Cardiac septum (tissue), 1 donor: ENCODE results near the gene ASCL2. TPM values are rescaled to one million over a fixed set of nuclear protein-coding genes. Genes with fewer than 3 reads are reported as not detected.

Experiments
- DNase-seq: peaks from one replicate; pipeline ENCODE4 v3.0.0-alpha.2; 2020; ENCODE audit warnings: low spot score
- intact Hi-C: fragments of 100-400 bp; cut with DNase I; formaldehyde crosslinking; loops from one replicate; pipeline ENCODE4 v1.14.0; 2022
- total RNA-seq: library from RNA; stranded (reverse); fragmentation: NEBNext Ultra II Directional; extraction: Animal tissue kit (Norgen Biotek cat#: 25700); gene quantifications from one replicate; pipeline ENCODE4 v1.2.1, GENCODE V29; 2021
- donor health status: DM: no; HTN: no; CAD: no.

The ASCL2 gene
- total RNA-seq, 1 donor from 2014 or later, result not detected

DNA sequence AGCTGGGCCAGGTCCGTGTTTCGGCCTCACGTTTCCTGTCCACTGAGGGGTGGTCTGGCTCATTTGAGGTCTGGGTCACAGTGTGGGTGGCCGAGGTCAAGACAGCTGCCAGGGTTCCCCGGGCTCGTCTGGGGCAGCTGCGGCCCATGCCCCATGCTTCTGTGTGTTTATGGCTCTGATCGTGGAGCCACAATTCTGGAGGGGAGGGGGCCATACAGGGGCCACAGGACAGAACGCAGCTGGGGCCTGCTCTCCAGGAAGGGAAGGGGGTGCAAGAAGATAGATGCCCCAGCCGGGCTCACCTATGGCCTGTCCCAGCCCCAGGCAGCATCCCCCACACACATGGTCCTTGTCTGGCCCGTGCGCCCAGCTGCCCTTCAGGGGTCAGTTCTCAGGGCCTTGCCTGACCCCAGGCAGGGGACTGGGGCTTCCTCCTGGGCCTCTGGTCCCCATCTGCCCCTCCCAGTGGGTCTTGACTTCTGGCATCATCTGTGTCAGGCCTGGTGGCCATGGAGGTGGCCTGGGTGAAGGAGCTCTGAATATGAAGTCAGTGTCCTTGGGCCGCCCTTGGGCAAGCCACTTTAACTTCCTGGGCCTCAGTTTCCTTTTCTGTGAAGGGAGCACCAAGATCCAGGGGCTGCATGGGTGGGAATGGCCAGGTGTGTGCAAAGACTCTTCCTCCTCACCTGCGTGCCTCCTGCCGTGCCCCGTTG, 39.8 kb upstream of the ASCL2 start:
- DNase-seq, result no peak
- intact Hi-C loops, result no loop called here

GRCh38 chr11:2309251-2310072, 39.1 kb upstream of the ASCL2 start:
- DNase-seq, result no peak
- intact Hi-C loops, result loop anchor here (5.0 to 10.0 kb wide), 2 partner anchors 88 to 575 kb away; partner anchors contain the start of gene CDKN1C

- no peak for DNase-seq
- intact Hi-C loops, result loop anchor here (5.0 to 10.0 kb wide), 2 partner anchors 89 to 576 kb away; partner anchors contain the start of gene CDKN1C
Measured at GRCh38 chr11:2308713-2309112, 38.3 kb upstream of the ASCL2 start.

DNA sequence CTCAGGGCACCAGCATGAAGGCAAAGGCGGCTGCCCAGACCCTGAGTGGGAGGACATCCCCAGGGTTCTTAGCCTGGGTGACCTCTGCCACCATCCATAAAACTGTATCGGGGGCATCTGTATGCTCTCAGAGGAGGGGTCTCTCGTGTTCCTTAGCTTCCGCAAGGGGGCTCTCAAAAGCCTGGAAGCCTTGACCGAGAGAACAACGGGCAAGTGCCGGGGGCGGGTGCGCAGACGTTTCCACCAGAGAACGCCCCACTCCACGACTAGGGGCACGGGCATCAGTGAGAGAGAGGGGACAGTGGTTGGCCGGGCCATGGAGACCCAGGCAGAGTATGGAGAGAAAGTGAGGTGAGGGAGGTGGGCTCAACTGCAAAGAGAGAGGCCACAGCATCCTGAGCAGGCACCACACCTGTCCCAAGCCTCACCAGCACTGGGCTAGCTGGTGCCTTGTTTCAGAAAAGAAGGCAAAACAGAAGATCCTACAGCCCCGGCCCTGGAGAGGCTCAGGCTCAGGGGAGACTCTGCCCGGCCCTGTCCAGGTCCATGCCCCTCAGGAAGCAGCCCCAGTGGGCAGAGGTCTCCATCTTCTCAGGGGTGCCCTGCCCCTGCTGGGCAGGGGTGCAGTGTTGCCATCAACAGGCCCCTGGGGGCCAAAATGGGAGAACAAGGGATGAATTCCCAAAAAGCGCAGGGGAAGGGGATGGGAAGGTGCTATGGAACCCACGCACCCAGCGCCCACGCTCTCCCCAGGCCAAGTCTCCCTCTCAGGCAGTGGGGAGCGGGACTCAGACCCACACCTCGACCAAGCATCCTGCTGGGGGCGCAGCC, 37.3 kb upstream of the ASCL2 start:
- intact Hi-C loops, result loop anchor here (5.0 to 10.0 kb wide), 2 partner anchors 90 to 577 kb away; partner anchors contain the start of gene CDKN1C

DNA sequence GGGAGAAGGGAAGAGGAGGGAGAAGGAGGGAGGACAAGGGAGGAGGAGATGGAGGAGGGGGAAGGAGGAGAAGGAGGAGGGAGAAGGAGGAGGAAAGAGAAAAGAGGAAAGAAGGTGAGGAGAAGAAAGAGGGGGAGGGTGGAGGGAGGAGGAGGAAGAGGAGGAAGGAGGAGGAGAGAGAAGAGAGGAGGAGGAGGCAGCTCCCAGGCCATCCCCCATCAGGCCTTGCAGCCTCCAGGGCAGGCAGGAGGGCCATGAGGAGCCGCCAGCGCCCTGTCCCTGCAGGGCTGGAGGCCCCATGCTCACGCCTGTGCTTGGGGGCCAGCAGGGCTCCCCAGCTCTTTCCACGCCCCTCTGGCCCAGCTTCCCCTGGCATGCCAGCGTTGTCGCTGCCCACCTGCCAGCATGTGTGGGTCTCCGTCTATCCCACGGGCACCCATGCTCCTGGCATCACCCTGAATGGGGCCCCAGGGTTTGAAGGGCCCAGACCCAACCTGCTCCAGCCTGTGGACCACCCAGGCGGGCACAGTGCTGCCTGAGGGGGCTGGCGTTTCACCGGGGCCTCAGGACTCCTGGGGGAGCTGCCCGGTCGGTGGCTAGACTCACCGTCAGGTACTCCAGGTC, 36.6 kb upstream of the ASCL2 start:
- intact Hi-C loops, result loop anchor here (5.0 to 10.0 kb wide), 2 partner anchors 90 to 578 kb away; partner anchors contain the start of gene CDKN1C
- peak; percentile 73 for DNase-seq

More for the DNA sequence above, 37.3 kb upstream of the ASCL2 start:
- no peak for DNase-seq

GRCh38 chr11:2306452-2306823, 36.0 kb upstream of the ASCL2 start:
- DNase-seq, result peak; percentile 76
- intact Hi-C loops, result loop anchor here (5.0 to 10.0 kb wide), 2 partner anchors 91 to 578 kb away; partner anchors contain the start of gene CDKN1C

GRCh38 chr11:2305788-2306451, 35.5 kb upstream of the ASCL2 start:
- intact Hi-C loops, result loop anchor here (1.0 to 10.0 kb wide), 3 partner anchors 91 to 579 kb away; partner anchors contain the start of gene CDKN1C
- peak; percentile 74 for DNase-seq

GRCh38 chr11:2305140-2305778, 34.9 kb upstream of the ASCL2 start:
- intact Hi-C loops, result loop anchor here (1.0 to 10.0 kb wide), 3 partner anchors 92 to 580 kb away; partner anchors contain the start of gene CDKN1C
- peak; percentile 96 for DNase-seq

DNA sequence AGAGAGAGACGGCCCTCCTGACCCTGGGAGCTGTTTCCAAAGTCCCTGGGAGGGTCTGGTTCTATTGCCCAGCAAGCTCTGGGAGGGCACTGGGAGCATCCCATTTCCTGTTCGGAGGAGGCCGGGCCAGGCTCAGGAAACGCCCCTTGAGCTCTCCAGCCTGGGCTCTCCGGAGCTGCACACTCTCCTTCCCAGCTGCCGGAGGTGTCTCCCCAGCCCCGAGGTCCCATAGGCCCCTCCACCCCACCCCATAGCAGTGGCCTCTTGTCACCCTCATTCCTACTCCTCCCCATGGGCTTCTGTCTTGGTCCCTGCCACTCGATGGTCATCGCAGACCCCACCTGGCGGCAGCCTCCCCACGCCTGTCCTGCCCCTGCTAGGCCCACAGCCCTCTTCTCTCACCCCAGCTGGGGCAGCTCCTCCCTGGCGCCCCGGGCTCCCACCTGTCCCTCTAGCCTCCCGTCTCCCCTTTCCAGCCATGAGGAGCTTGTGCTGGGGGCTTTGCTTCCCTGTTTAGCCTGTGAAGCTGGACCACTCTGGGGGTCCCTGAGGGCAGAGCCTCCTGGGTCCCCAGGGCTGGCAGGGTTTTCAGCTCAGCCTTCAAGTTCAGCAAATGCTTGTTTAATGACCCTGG, 34.2 kb upstream of the ASCL2 start:
- intact Hi-C loops, result loop anchor here (1.0 to 10.0 kb wide), 3 partner anchors 93 to 580 kb away; partner anchors contain the start of gene CDKN1C

DNA sequence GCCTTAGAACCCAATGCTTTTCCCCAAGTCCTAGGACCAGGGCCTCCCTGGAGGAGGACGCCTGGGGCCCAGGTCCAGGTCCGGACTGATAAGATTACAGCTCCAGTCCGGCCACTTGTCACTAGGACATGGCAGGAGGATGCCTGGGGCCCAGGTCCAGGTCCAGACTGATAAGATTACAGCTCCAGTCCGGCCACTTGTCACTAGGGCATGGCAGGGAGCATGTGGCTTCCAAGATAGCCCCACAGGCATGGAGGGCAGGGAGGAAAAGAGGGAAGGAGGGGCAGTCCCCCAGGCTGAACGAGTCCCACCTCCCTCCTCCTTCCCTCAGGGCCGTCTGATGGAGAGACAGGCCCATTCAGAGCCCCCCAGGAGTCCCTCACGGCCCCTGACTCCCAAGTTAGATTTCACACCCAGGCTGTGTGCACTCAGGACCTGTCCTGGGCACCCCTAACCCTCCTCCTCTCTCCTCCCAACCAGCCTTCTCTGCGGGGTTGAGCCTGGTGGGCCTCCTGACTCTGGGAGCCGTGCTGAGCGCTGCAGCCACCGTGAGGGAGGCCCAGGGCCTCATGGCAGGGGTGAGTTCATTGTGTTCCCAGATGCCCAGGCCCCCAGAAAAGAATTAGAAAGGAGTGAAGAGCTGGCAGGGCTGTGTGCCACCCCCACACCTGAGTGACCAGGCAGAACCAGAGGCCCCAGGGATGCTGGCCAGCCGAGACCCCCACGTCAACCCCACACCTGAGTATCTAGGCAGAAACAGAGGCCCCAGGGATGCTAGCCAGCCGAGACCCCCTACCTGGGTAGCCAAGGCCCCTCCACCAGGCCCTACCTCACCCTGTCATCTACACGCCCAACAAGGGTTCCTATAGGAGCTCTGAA, 33.5 kb upstream of the ASCL2 start:
- DNase-seq, result peak; percentile 91
- intact Hi-C loops, result loop anchor here (1.0 to 10.0 kb wide), 3 partner anchors 71 to 581 kb away; partner anchors contain the start of gene CDKN1C

More for the DNA sequence above, 34.2 kb upstream of the ASCL2 start:
- DNase-seq, result no peak

GRCh38 chr11:2302896-2303626, 32.7 kb upstream of the ASCL2 start:
- intact Hi-C loops, result loop anchor here (1.0 to 10.0 kb wide), 3 partner anchors 72 to 582 kb away; partner anchors contain the start of gene CDKN1C
- peak; percentile 90 for DNase-seq

DNA sequence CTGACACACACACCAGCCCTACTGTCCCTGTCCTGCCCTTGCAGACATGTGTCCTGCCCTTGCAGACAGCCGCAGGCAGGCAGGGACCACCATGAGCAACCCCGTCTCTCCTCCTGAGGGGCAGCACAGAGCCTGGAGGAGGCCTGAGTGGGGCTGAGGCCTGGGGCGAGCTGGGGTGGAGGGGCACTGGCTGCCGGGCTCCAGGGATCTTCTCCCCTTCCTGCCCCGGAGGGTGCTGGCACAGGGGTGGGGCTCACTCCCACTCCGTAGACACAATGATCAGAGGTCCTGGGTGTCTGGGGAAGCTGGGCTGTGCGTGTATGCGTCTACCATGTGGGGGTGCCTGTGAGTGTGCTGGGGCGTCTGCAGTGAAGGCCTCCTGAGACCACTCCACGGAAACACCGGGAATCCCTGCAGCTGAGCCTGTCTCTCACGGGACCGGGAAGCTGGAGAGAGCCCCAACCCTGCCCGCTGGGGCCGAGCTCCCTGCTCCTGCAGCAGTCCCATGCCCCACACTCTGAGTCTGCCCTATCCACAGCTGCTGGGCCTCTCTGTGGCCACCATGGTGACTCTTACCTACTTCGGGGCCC, 32.0 kb upstream of the ASCL2 start:
- DNase-seq, result no peak
- intact Hi-C loops, result loop anchor here (2.0 to 10.0 kb wide), 2 partner anchors 158 to 582 kb away; partner anchors contain the start of gene CDKN1C

- intact Hi-C loops, result loop anchor here (2.0 to 10.0 kb wide), 2 partner anchors 159 to 583 kb away; partner anchors contain the start of gene CDKN1C
- peak; percentile 94 for DNase-seq
Measured at GRCh38 chr11:2301631-2302305, 31.4 kb upstream of the ASCL2 start, which contains the start of the genes C11orf21 and TSPAN32. TSS of gene C11orf21 (minus strand) at chr11:2301918. CDS start at chr11:2301808, 110 bp downstream. TSS of gene TSPAN32 (plus strand) at chr11:2302013. CDS start at chr11:2302150, 137 bp downstream.
